Measurements from ENCODE around the gene CIZ1.

- TF ChIP-seq CTCF (IDR thresholded peaks at IDR 0.05): no peak
- no peak for TF ChIP-seq POLR2A (IDR thresholded peaks at IDR 0.05)
These were observed 11.3 kb upstream of the CIZ1 start for GRCh38 chr9:128202648-128203023.
